Left renal pelvis (tissue), 4 donors: ENCODE data around the gene OR9A2. TPM values are rescaled to one million over a fixed set of nuclear protein-coding genes. Genes with fewer than 3 reads are reported as not detected.

Source experiments
- DNase-seq, 4 donors: peaks; one replicate each; pipeline ENCODE4 v3.0.0-alpha.2; 2013; ENCODE audit warnings: low read depth in 4 of 4, low spot score in 3 of 4
- polyA plus RNA-seq, 4 donors: library from polyadenylated mRNA; unstranded; fragments of 120-200 nt; gene quantifications; one replicate each; pipeline ENCODE4 v1.2.1, GENCODE V29; 2013; ENCODE audit not compliant: insufficient read length in 4 of 4

Gene OR9A2
- not detected for polyA plus RNA-seq

- no peak for DNase-seq
Measured at GRCh38 chr7:143027032-143027431, at the start of gene OR9A2. Gene OR9A2 (minus strand): TSS chr7:143027132. CDS start chr7:143027132, 0 bp downstream.

- no peak for DNase-seq
Measured at GRCh38 chr7:143074141-143074540, 47.2 kb upstream of the OR9A2 start.

- no peak for DNase-seq
Measured at GRCh38 chr7:143073556-143073955, 46.6 kb upstream of the OR9A2 start.

GRCh38 chr7:143069912-143070500, 43.1 kb upstream of the OR9A2 start:
- no peak for DNase-seq

GRCh38 chr7:143068446-143068845, 41.5 kb upstream of the OR9A2 start:
- DNase-seq = no peak

- DNase-seq = no peak
Measured at GRCh38 chr7:143063741-143064140, 36.8 kb upstream of the OR9A2 start.

- DNase-seq = no peak
Measured at GRCh38 chr7:143055754-143056153, 28.8 kb upstream of the OR9A2 start.

- DNase-seq = no peak
Measured at GRCh38 chr7:143054621-143055020, 27.7 kb upstream of the OR9A2 start.

- no peak for DNase-seq
Measured at GRCh38 chr7:143052041-143052440, 25.1 kb upstream of the OR9A2 start, which contains the start of gene OR6V1. Gene OR6V1 (plus strand): TSS chr7:143052341. CDS start chr7:143052341, 0 bp downstream.

- peak in 2 of 4 donors; percentile 6 to 19 for DNase-seq
Measured at GRCh38 chr7:143050931-143051330, 24.0 kb upstream of the OR9A2 start.

GRCh38 chr7:143049362-143049761, 22.4 kb upstream of the OR9A2 start:
- no peak for DNase-seq

GRCh38 chr7:143048827-143049226, 21.9 kb upstream of the OR9A2 start:
- no peak for DNase-seq

- no peak for DNase-seq
Measured at GRCh38 chr7:143047326-143047725, 20.4 kb upstream of the OR9A2 start.

- DNase-seq = no peak
Measured at GRCh38 chr7:143046426-143046851, 19.5 kb upstream of the OR9A2 start.

GRCh38 chr7:143043391-143043790, 16.5 kb upstream of the OR9A2 start:
- DNase-seq = no peak

- DNase-seq = no peak
Measured at GRCh38 chr7:143042790-143043271, 15.9 kb upstream of the OR9A2 start.

- no peak for DNase-seq
Measured at GRCh38 chr7:143042159-143042789, 15.3 kb upstream of the OR9A2 start.

- DNase-seq = no peak
Measured at GRCh38 chr7:143041346-143041745, 14.4 kb upstream of the OR9A2 start.

GRCh38 chr7:143040209-143040715, 13.3 kb upstream of the OR9A2 start:
- DNase-seq = no peak

- no peak for DNase-seq
Measured at GRCh38 chr7:143038635-143039034, 11.7 kb upstream of the OR9A2 start.

GRCh38 chr7:143027683-143028082, 751 bp upstream of the OR9A2 start:
- DNase-seq = no peak

- DNase-seq = no peak
Measured at GRCh38 chr7:143025371-143025770, 1.6 kb downstream of the OR9A2 start.
